A673 (cell line): ENCODE measurements around the gene HSF5.

ENCODE experiments used
- CTCF ChIP-seq: fragments of 300-800, 200-600 bp; sonication (generic); conservative IDR thresholded peaks from 2 replicates; pipeline ENCODE4 v1.5.1; 2017; ENCODE audit warnings: low read depth, mild to moderate bottlenecking, antibody characterized with exemption, low read length, moderate library complexity, mixed read lengths
- EZH2 ChIP-seq: fragments of 200-600 bp; sonication (generic); IDR thresholded peaks from 2 replicates; pipeline ENCODE4 v1.6.1; 2017; ENCODE audit warnings: borderline replicate concordance, low read depth, mild to moderate bottlenecking, mixed read lengths, antibody characterized with exemption, low read length; ENCODE audit not compliant: poor library complexity, severe bottlenecking

DNA sequence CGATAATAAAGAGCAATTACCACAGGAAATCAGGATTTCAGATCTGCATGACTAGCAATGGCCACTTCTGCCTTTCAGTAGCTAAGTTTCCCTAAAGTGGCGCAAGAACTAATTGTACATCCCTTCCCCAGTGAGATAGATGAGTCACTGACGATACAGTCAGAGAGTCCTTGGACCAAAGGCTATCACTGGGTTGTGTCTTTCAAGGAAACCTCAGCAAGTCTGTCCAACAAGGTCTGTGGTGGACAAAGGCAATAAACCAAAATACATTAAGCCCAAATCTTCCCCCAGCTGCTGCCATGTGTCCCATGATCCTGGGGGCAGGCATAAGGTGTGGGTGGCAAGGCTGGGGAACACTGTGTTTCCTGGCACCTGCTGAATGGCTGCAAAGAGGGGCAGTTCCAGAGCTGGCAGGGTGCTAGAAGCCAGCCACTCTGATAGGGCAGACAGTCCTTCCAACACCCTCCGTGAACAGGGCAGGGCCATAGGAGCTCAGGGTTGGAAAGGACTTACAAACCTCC is 46.8 kb upstream of the HSF5 start:
- no peak for TF ChIP-seq CTCF
- no peak for TF ChIP-seq EZH2
